T-helper 1 cell treated with Interleukin-12 subunit alpha and Interleukin-12 subunit beta and Interleukin-4 antibody, amounts not matched to agents 30 μg/mL and 1 μg/mL, for 36 hours (primary cell): ENCODE measurements around the gene DYSF.

Source experiments
- H3K27ac Mint-ChIP-seq: one replicate; pipeline ENCODE4 v1.8.0; 2021; ENCODE audit warnings: mild to moderate bottlenecking, mixed read lengths
- H3K27me3 Mint-ChIP-seq: one replicate; pipeline ENCODE4 v1.8.0; 2021; ENCODE audit warnings: low read depth, mixed read lengths
- H3K36me3 Mint-ChIP-seq: one replicate; pipeline ENCODE4 v1.8.0; 2021; ENCODE audit warnings: low read depth, mixed read lengths
- H3K4me1 Mint-ChIP-seq: one replicate; pipeline ENCODE4 v1.8.0; 2021; ENCODE audit warnings: low read depth, mixed read lengths
- H3K4me3 Mint-ChIP-seq: one replicate; pipeline ENCODE4 v1.8.0; 2021; ENCODE audit warnings: mild to moderate bottlenecking, moderate library complexity, mixed read lengths
- H3K9me3 Mint-ChIP-seq: one replicate; pipeline ENCODE4 v1.8.0; 2021; ENCODE audit warnings: mixed read lengths

Gene DYSF

GRCh38 chr2:71693286-71694270 lies 240.2 kb downstream of the DYSF start:
- Mint-ChIP-seq H3K27me3 (no peaks in the 10 kb centered on the region), H3K9me3 (no peaks in the 10 kb centered on the region)

DNA sequence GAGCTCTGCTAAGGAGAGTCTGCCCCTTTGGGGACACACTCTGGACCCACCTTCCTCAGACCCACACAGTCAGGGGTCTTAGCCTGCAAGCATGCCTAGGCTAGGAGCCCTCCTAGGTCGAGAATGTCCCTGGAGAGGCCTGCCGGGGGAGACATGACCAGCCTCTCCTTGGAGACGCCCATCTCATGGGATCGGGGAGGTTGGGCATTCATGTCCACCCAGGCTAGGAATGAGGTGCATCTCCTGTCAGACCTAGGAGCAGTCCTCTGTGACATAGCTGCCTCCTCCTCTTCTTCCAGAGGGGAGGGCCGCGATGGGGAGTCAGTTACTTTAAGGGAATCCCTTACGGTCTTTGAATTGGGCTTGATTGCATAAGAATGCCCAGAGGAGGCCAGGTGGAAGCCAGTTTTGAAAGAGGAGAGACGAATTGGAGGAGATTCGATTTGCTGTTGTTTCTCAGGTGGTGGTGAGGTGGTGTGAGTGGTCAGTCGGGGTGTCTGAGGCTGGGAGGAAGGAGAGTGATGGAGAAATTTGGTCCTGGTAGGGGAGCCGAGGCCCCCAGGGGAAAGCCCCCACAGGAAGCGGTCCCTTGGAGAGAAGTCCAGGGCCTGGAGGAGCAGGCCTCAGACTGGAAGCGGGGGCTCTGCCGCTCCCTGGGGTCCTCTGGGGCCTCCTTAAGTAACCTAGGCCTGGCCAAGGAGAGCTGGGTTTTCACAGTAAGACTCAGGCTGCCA lies 241.3 kb downstream of the DYSF start:
- Mint-ChIP-seq H3K36me3 (no peaks in the 10 kb centered on the region), H3K9me3 (no peaks in the 10 kb centered on the region), H3K27ac (no peak overlapping the region), H3K27me3 (no peaks in the 10 kb centered on the region), H3K4me3 (no peak overlapping the region), H3K4me1 (no peaks in the 10 kb centered on the region)

More at GRCh38 chr2:71693286-71694270, 240.2 kb downstream of the DYSF start:
- Mint-ChIP-seq H3K4me3 (no peak overlapping the region), H3K27ac (no peak overlapping the region), H3K36me3 (no peaks in the 10 kb centered on the region), H3K4me1 (no peaks in the 10 kb centered on the region)

- H3K36me3 Mint-ChIP-seq: no peaks in the 10 kb centered on the region
- H3K9me3 Mint-ChIP-seq: no peaks in the 10 kb centered on the region
- no peaks in the 10 kb centered on the region for H3K27me3 Mint-ChIP-seq
- no peak overlapping the region for H3K4me3 Mint-ChIP-seq
- H3K27ac Mint-ChIP-seq: no peak overlapping the region
- H3K4me1 Mint-ChIP-seq: no peaks in the 10 kb centered on the region
These were observed 242.1 kb downstream of the DYSF start for GRCh38 chr2:71695235-71696120.

- Mint-ChIP-seq H3K4me1 (no peaks in the 10 kb centered on the region), H3K36me3 (no peaks in the 10 kb centered on the region), H3K27me3 (no peaks in the 10 kb centered on the region), H3K27ac (no peak overlapping the region), H3K9me3 (no peaks in the 10 kb centered on the region), H3K4me3 (no peak overlapping the region)
These were observed 243.0 kb downstream of the DYSF start for GRCh38 chr2:71696381-71696780.

- no peak overlapping the region for H3K27ac Mint-ChIP-seq
- H3K4me3 Mint-ChIP-seq: no peak overlapping the region
- H3K4me1 Mint-ChIP-seq: no peaks in the 10 kb centered on the region
- H3K9me3 Mint-ChIP-seq: no peaks in the 10 kb centered on the region
- no peaks in the 10 kb centered on the region for H3K36me3 Mint-ChIP-seq
- no peaks in the 10 kb centered on the region for H3K27me3 Mint-ChIP-seq
These were observed 244.0 kb downstream of the DYSF start for GRCh38 chr2:71697106-71698004.

GRCh38 chr2:71699428-71699827 lies 246.1 kb downstream of the DYSF start:
- Mint-ChIP-seq H3K27ac (no peak overlapping the region), H3K36me3 (no peaks in the 10 kb centered on the region), H3K9me3 (no peaks in the 10 kb centered on the region), H3K27me3 (no peaks in the 10 kb centered on the region), H3K4me1 (no peaks in the 10 kb centered on the region), H3K4me3 (no peak overlapping the region)

DNA sequence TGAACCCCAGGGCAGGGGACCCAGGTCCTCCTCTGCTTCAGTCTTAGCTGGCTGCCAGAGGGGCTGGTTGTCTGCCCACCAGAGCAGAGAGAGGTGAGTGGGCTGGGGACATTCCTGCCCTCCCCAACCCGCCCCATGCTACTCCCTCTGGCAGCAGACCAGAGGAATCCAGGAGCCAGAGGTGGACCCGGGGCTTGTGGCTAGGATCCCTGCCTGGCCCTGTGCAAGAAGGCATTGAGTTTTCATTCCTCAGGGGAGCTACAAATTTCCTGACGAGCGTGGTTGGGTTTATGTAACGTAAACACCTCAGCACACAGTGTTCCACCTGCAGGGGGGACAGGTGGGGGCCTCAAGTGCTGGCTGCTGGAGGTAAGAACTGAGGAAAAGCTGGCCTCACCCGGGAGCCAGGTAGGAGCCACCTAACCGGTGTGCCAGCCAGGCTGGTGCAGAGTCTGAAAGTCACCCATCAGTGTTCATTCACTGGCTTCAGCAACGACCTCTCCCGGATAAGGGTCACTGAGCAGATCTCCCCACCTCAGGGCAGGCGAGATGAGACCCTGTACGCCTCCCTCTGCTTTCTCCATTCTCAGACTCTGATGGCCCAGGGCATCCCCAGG lies 246.8 kb downstream of the DYSF start:
- no peaks in the 10 kb centered on the region for H3K4me1 Mint-ChIP-seq
- no peak overlapping the region for H3K27ac Mint-ChIP-seq
- H3K27me3 Mint-ChIP-seq: no peaks in the 10 kb centered on the region
- H3K9me3 Mint-ChIP-seq: no peaks in the 10 kb centered on the region
- H3K36me3 Mint-ChIP-seq: no peaks in the 10 kb centered on the region
- H3K4me3 Mint-ChIP-seq: no peak overlapping the region

- no peak overlapping the region for H3K4me3 Mint-ChIP-seq
These were observed 247.5 kb downstream of the DYSF start for GRCh38 chr2:71700658-71701397.

DNA sequence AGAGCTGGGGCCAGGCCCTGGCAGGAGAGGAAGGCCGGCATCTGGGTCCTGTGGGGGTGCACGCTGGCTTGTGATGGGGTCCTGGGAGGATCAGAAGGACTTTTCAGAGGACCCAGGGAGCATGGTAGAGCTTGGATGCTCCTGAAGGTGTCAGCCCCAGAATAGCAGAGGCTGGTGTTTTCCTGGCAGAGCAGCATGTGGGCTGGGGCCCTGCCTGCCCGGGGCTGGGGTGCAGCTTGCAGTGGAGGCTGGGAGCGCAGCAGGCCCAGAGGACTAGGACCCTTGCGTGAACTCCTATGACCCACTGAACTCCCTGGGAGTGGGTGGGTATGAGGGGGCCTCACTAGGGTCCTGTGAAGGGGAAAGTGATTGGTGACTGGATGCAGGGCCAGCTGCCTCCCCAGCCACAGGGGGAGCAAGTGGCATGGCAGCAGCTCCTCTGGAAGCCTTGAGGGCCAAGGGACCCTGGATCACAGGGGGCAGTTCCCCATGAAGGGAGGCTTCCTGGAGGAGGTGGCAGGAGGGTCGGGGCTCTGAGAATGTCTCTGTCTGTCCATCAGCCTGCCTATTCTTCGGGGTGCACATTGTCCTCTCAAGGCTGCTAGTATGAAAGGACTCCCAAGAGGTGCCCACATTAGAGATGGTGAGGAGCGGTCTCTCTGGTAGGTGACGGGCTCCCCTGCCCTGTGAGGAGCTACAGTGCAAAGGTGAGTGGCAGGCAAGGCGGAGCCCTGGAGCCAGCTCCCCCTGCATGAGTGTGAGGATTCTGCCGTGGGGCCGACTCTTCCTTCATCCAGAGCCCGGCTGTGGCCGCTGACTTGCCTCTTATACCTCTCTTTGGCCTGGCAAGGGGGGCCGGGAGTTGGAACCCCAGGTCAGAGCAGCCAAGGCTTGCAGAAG lies 249.0 kb downstream of the DYSF start:
- H3K4me1 Mint-ChIP-seq: no peaks in the 10 kb centered on the region
- no peaks in the 10 kb centered on the region for H3K36me3 Mint-ChIP-seq
- H3K9me3 Mint-ChIP-seq: no peaks in the 10 kb centered on the region
- H3K4me3 Mint-ChIP-seq: no peak overlapping the region
- no peaks in the 10 kb centered on the region for H3K27me3 Mint-ChIP-seq
- no peak overlapping the region for H3K27ac Mint-ChIP-seq

More at GRCh38 chr2:71700658-71701397, 247.5 kb downstream of the DYSF start:
- no peaks in the 10 kb centered on the region for H3K4me1 Mint-ChIP-seq
- no peaks in the 10 kb centered on the region for H3K27me3 Mint-ChIP-seq
- no peaks in the 10 kb centered on the region for H3K36me3 Mint-ChIP-seq
- no peaks in the 10 kb centered on the region for H3K9me3 Mint-ChIP-seq
- H3K27ac Mint-ChIP-seq: no peak overlapping the region

GRCh38 chr2:71702971-71703898 lies 249.9 kb downstream of the DYSF start:
- Mint-ChIP-seq H3K36me3 (no peaks in the 10 kb centered on the region), H3K27me3 (no peaks in the 10 kb centered on the region), H3K4me3 (no peak overlapping the region), H3K9me3 (no peaks in the 10 kb centered on the region), H3K27ac (no peak overlapping the region), H3K4me1 (no peaks in the 10 kb centered on the region)

GRCh38 chr2:71704131-71704561 lies 250.8 kb downstream of the DYSF start:
- Mint-ChIP-seq H3K27ac (no peak overlapping the region), H3K9me3 (no peaks in the 10 kb centered on the region), H3K4me3 (no peak overlapping the region), H3K27me3 (no peaks in the 10 kb centered on the region), H3K4me1 (no peaks in the 10 kb centered on the region), H3K36me3 (no peaks in the 10 kb centered on the region)
